Smooth muscle cell (in vitro differentiated cells): ENCODE measurements around the gene KATNAL1. TPM values are rescaled to one million over a fixed set of nuclear protein-coding genes. Genes with fewer than 3 reads are reported as not detected.

ENCODE experiments used
- DNase-seq: peaks from one replicate; lab custom pipeline; 2025; ENCODE audit not compliant: unreplicated experiment; lab: John Stamatoyannopoulos, UW
- H2AFZ ChIP-seq: fragments of 200-600 bp; sonication (generic); 2 replicates; pipeline ENCODE4 v1.6.0; 2016; ENCODE audit warnings: antibody characterized with exemption, low read depth, mild to moderate bottlenecking
- H3F3A ChIP-seq: fragments of 200-600 bp; sonication (generic); 2 replicates; pipeline ENCODE4 v1.6.0; 2017; ENCODE audit warnings: antibody characterized with exemption, low read depth
- H3K27ac ChIP-seq: fragments of 200-600 bp; sonication (generic); 2 replicates; pipeline ENCODE4 v1.5.1; 2016; ENCODE audit warnings: low read depth, mild to moderate bottlenecking
- H3K27me3 ChIP-seq: fragments of 200-600 bp; sonication (generic); 2 replicates; pipeline ENCODE4 v1.6.1; 2016; ENCODE audit warnings: low read depth, mild to moderate bottlenecking
- H3K36me3 ChIP-seq: fragments of 200-600 bp; sonication (generic); 2 replicates; pipeline ENCODE4 v1.5.1; 2016; ENCODE audit warnings: low read depth
- H3K4me1 ChIP-seq: fragments of 200-600 bp; sonication (generic); 2 replicates; pipeline ENCODE4 v1.5.1; 2016; ENCODE audit warnings: low read depth
- H3K4me2 ChIP-seq: fragments of 200-600 bp; sonication (generic); 2 replicates; pipeline ENCODE4 v1.6.0; 2016; ENCODE audit warnings: mild to moderate bottlenecking
- H3K4me3 ChIP-seq: fragments of 200-600 bp; sonication (generic); 2 replicates; pipeline ENCODE4 v1.5.1; 2016; ENCODE audit warnings: mild to moderate bottlenecking
- H3K79me2 ChIP-seq: fragments of 200-600 bp; sonication (generic); 2 replicates; pipeline ENCODE4 v1.6.0; 2016; ENCODE audit warnings: low read depth, mild to moderate bottlenecking
- H3K9ac ChIP-seq: fragments of 200-600 bp; sonication (generic); 2 replicates; pipeline ENCODE4 v1.6.0; 2016; ENCODE audit warnings: low read depth
- H3K9me3 ChIP-seq: fragments of 200-600 bp; sonication (generic); replicated peaks from 2 replicates; pipeline ENCODE4 v1.5.1; 2016; ENCODE audit warnings: low read depth
- H4K20me1 ChIP-seq: fragments of 200-600 bp; sonication (generic); 2 replicates; pipeline ENCODE4 v1.6.0; 2016; ENCODE audit warnings: low read depth
- WGBS: methylation state at CpG from one replicate; pipeline ENCODE4 v1.1.7; 2016; ENCODE audit warnings: low lambda C conversion rate; 5-methylcytosine and 5-hydroxymethylcytosine counted together
- polyA plus RNA-seq: library from polyadenylated mRNA; unstranded; fragments of >200 nt; fragmentation: Nextera tagmentation; extraction: Ambion mirVana; gene quantifications from 2 replicates; pipeline ENCODE4 v1.2.1, GENCODE V29; 2016
- total RNA-seq: library from RNA; depleted of rRNA; stranded (reverse); fragments of >200 nt; gene quantifications from 2 replicates; pipeline ENCODE4 v1.2.3, GENCODE V29; 2014
- TF ChIP-seq, protein P1 (sequence below): fragments of 200-600 bp; sonication (generic); IDR thresholded peaks from 2 replicates; pipeline ENCODE4 v1.5.1; 2017; ENCODE audit warnings: borderline replicate concordance, mild to moderate bottlenecking, antibody characterized with exemption; ENCODE audit not compliant: insufficient read depth, poor library complexity, severe bottlenecking

KATNAL1 gene
- total and polyA plus RNA-seq, 2 experiments from 2014 or later = 12.4 to 35.1 TPM

DNA sequence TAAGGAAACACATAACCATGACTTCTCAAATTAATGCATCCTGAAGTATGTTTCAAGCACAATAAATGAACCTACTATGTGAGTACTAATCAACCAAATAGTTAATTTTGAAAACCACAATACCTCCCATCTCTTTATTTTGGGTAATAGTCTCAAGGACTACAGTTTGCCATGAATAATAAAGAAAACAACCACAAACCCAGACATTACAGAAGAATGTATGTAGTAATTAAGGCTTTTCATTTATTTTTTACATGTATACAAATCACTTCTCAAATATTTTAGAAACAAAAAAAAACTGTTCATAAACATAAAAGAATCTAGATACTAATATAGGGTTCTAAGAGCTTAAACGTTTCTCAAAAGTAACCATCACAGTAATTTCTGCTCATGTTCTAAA lies 6.8 kb downstream of the KATNAL1 start:
- Histone ChIP-seq H3K79me2 (peaks cover 93% of the 10 kb centered on the region), H3K4me2 (peak overlapping the region; percentile 3), H3F3A (no peaks in the 10 kb centered on the region), H4K20me1 (peaks cover 60% of the 10 kb centered on the region), H3K9me3 (no peaks in the 10 kb centered on the region), H2AFZ (no peak overlapping the region), H3K4me1 (peaks cover under 1% of the 10 kb centered on the region), H3K9ac (no peak overlapping the region), H3K27me3 (no peaks in the 10 kb centered on the region), H3K27ac (peak overlapping the region; percentile 51), H3K4me3 (no peak overlapping the region), H3K36me3 (no peaks in the 10 kb centered on the region)
- DNase-seq = no peak
- 74% methylated on average over 1 of the region's 1 CpG for WGBS
- TF ChIP-seq, protein P1, sequence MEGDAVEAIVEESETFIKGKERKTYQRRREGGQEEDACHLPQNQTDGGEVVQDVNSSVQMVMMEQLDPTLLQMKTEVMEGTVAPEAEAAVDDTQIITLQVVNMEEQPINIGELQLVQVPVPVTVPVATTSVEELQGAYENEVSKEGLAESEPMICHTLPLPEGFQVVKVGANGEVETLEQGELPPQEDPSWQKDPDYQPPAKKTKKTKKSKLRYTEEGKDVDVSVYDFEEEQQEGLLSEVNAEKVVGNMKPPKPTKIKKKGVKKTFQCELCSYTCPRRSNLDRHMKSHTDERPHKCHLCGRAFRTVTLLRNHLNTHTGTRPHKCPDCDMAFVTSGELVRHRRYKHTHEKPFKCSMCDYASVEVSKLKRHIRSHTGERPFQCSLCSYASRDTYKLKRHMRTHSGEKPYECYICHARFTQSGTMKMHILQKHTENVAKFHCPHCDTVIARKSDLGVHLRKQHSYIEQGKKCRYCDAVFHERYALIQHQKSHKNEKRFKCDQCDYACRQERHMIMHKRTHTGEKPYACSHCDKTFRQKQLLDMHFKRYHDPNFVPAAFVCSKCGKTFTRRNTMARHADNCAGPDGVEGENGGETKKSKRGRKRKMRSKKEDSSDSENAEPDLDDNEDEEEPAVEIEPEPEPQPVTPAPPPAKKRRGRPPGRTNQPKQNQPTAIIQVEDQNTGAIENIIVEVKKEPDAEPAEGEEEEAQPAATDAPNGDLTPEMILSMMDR = no peak

DNA sequence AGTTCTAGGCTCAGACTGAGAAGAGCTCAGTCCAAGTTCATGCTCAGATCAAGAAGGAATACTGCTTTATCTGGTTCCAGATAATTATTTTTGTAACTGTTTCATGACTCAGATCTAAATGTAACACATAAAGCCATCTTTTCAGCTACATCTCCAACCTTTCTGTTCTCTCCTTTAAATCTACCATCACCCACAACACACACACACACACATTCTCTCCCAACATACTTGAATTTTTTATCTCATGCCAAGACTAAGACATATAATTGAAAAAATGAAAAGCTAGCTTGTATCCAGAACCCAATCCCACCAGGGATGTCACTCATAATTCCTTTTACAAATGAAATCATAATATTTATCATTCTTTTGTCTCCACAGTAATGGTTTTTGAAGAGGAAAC lies 7.6 kb downstream of the KATNAL1 start:
- Histone ChIP-seq H3K4me1 (no peaks in the 10 kb centered on the region), H3F3A (no peaks in the 10 kb centered on the region), H2AFZ (no peak overlapping the region), H3K9ac (no peak overlapping the region), H3K9me3 (no peaks in the 10 kb centered on the region), H4K20me1 (peaks cover 69% of the 10 kb centered on the region), H3K36me3 (no peaks in the 10 kb centered on the region), H3K4me3 (no peak overlapping the region), H3K27me3 (no peaks in the 10 kb centered on the region), H3K4me2 (no peak overlapping the region), H3K27ac (no peak overlapping the region), H3K79me2 (peaks cover 90% of the 10 kb centered on the region)
- TF ChIP-seq, protein P1 = no peak
- DNase-seq = no peak

- Histone ChIP-seq H3K4me3 (no peak overlapping the region), H3K27ac (no peak overlapping the region), H3K27me3 (no peaks in the 10 kb centered on the region), H3K9ac (no peak overlapping the region), H3K9me3 (no peaks in the 10 kb centered on the region), H4K20me1 (peaks cover 95% of the 10 kb centered on the region), H3F3A (no peaks in the 10 kb centered on the region), H3K4me2 (no peak overlapping the region), H2AFZ (no peak overlapping the region), H3K79me2 (peaks cover 90% of the 10 kb centered on the region), H3K4me1 (no peaks in the 10 kb centered on the region), H3K36me3 (no peaks in the 10 kb centered on the region)
- no peak for DNase-seq
- TF ChIP-seq, protein P1 = no peak
- 93% methylated on average over 2 of the region's 2 CpGs for WGBS
Measured at GRCh38 chr13:30295116-30295515, 12.2 kb downstream of the KATNAL1 start.

DNA sequence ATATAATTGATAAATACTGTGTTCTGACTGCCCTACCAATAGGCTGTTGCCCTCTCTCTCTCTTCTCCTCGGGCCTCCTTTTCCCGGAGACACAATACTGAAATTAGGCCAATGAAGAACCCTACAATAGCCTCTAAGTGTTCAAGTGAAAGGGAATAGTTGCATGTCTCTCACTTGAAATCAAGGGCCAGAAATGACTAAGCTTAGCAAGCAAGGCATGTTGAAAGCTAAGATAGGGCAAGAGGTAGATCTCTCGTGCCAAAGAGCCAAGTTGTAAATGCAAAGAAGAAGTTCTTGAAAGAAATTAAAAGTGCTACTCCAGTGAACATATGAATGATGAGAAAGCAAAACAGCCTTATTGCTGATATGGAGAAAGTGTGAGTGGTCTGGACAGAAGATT lies 13.3 kb downstream of the KATNAL1 start:
- Histone ChIP-seq H3K27ac (no peak overlapping the region), H3K9ac (no peak overlapping the region), H4K20me1 (peaks cover 98% of the 10 kb centered on the region), H3K79me2 (peaks cover 90% of the 10 kb centered on the region), H3K4me3 (no peak overlapping the region), H3K27me3 (no peaks in the 10 kb centered on the region), H3K4me1 (peaks cover 5% of the 10 kb centered on the region), H2AFZ (no peak overlapping the region), H3K36me3 (no peaks in the 10 kb centered on the region), H3K4me2 (no peak overlapping the region), H3F3A (no peaks in the 10 kb centered on the region), H3K9me3 (no peaks in the 10 kb centered on the region)
- DNase-seq = no peak
- 93% methylated on average over 3 of the region's 3 CpGs for WGBS
- TF ChIP-seq, protein P1 = no peak
